Parathyroid adenoma (tissue), 2 donors: ENCODE data around the gene GDPD5.

Experiments
- H2AFZ ChIP-seq: fragments of 300-600 bp; sonication (generic); one replicate; pipeline ENCODE4 v1.7.0; 2017; ENCODE audit warnings: antibody characterized with exemption, mild to moderate bottlenecking
- H3K27ac ChIP-seq: fragments of 300-600 bp; sonication (generic); one replicate; pipeline ENCODE4 v1.7.0; 2017
- H3K27me3 ChIP-seq: fragments of 300-600 bp; sonication (generic); one replicate; pipeline ENCODE4 v1.7.0; 2017; ENCODE audit warnings: low read length; ENCODE audit not compliant: control insufficient read depth, insufficient read depth
- H3K36me3 ChIP-seq: fragments of 300-600 bp; sonication (generic); one replicate; pipeline ENCODE4 v1.7.0; 2017; ENCODE audit warnings: low read length; ENCODE audit not compliant: control insufficient read depth, insufficient read depth
- H3K4me1 ChIP-seq: fragments of 300-600 bp; sonication (generic); one replicate; pipeline ENCODE4 v1.7.0; 2017; ENCODE audit warnings: control low read depth
- H3K4me2 ChIP-seq: fragments of 300-600 bp; sonication (generic); one replicate; pipeline ENCODE4 v1.7.0; 2017; ENCODE audit warnings: low read length
- H3K4me3 ChIP-seq: fragments of 300-600 bp; sonication (generic); one replicate; pipeline ENCODE4 v1.7.0; 2017; ENCODE audit warnings: low read depth, low read length
- H3K79me2 ChIP-seq: fragments of 300-600 bp; sonication (generic); one replicate; pipeline ENCODE4 v1.7.0; 2017; ENCODE audit warnings: control low read depth
- H3K9ac ChIP-seq: fragments of 300-600 bp; sonication (generic); one replicate; pipeline ENCODE4 v1.7.0; 2017; ENCODE audit warnings: mild to moderate bottlenecking
- H3K9me3 ChIP-seq: fragments of 300-600 bp; sonication (generic); one replicate; pipeline ENCODE4 v1.7.0; 2017; ENCODE audit warnings: low read length; ENCODE audit not compliant: control insufficient read depth
- TF ChIP-seq, protein P1 (sequence below): fragments of 300-600 bp; sonication (generic); IDR thresholded peaks from one replicate; pipeline ENCODE4 v1.7.0; 2017; ENCODE audit warnings: antibody characterized with exemption, mild to moderate bottlenecking
- donor health status: primary hyperparathyroidism.

Gene GDPD5

DNA sequence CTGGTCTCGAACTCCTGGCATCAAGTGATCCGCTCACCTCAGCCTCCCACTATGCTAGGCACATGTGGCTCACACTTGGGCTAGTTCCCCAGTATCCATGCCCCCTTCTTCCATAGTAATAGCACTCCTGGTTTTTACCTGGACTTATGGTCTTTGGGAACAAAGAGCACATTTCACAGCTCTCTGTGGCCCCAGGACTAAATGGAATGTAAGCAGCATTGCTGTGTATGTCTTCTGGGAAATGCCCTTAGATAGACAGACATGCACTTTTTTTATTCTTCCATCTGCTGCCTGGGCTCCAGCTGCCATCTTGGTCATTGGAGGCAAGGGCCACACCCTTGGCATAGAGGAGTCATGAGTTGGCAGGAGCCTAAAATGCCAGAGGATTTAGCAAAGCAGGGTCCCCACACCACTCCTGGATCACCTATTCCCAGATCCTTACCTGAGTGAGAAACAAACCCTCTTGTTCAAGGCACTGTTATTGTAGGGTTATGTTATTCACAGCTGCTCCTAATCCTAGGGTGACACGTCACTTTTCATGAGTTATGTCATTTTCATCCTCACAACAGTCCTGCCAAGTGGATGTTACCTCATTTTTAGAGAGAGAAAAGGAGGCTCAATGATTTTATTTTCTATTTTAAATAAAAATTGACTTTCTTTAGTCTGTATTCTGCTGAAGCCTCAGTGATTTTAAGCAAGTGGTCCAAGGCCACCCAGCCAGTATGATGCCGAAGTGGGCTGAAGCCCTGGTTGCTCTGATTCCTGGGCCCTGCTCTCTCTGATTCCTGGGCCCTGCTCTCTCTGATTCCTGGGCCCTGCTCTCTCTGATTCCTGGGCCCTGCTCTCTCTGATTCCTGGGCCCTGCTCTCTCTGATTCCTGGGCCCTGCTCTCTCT lies 15.7 kb upstream of the GDPD5 start:
- TF ChIP-seq, protein P1, sequence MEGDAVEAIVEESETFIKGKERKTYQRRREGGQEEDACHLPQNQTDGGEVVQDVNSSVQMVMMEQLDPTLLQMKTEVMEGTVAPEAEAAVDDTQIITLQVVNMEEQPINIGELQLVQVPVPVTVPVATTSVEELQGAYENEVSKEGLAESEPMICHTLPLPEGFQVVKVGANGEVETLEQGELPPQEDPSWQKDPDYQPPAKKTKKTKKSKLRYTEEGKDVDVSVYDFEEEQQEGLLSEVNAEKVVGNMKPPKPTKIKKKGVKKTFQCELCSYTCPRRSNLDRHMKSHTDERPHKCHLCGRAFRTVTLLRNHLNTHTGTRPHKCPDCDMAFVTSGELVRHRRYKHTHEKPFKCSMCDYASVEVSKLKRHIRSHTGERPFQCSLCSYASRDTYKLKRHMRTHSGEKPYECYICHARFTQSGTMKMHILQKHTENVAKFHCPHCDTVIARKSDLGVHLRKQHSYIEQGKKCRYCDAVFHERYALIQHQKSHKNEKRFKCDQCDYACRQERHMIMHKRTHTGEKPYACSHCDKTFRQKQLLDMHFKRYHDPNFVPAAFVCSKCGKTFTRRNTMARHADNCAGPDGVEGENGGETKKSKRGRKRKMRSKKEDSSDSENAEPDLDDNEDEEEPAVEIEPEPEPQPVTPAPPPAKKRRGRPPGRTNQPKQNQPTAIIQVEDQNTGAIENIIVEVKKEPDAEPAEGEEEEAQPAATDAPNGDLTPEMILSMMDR: no peak
- H3K36me3 ChIP-seq: no peaks in the 10 kb centered on the region
- H3K4me1 ChIP-seq: no peaks in the 10 kb centered on the region
- H3K9ac ChIP-seq: no peak overlapping the region
- no peak overlapping the region for H2AFZ ChIP-seq
- H3K4me3 ChIP-seq: no peak overlapping the region
- no peak overlapping the region for H3K27ac ChIP-seq
- no peaks in the 10 kb centered on the region for H3K27me3 ChIP-seq
- no peaks in the 10 kb centered on the region for H3K79me2 ChIP-seq
- no peak overlapping the region for H3K4me2 ChIP-seq
- H3K9me3 ChIP-seq: no peaks in the 10 kb centered on the region

DNA sequence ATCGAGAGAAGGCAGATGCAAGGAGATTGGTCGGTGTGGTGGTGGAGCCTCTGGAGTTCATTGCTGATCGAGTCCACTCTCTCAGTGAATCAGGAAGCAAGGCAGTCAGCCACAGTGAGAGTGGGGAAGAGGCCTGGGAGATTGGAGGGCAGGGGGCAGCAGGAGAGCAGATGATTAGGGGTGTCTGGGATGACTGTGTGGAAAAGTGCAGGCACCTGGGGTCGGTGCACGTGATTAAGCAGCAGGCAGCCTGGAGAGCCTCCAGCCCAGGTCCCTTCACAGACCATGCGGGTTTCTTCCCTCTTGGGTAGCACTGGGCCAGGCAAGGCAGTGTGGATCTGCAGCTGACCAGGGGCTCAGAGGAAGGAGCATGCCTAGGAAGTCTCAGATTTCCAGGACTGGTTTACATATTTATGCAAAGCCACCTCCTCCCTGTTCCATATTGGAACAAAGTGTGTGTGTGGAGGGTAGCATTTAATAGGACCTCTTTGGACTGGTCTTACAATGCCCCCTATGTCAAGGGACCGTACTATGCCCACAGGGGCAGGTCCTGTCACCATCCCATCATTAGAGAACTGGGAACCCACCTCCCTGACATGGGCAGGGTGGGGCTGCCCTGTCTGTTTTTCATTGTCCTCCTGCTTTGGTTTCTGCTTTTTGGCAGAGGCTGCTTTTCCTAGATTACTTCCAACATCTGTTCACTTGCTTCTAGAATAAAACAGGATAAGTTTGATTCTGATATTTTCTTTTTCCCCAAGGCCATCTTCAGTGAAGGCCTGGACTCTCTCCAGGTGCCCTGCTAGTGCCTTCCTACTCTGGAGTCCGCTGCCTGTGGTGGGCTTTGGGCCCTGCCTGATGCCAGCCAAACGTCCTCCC lies 14.0 kb upstream of the GDPD5 start:
- no peaks in the 10 kb centered on the region for H3K27me3 ChIP-seq
- H3K4me2 ChIP-seq: no peak overlapping the region
- no peak overlapping the region for H3K9ac ChIP-seq
- H3K79me2 ChIP-seq: no peaks in the 10 kb centered on the region
- no peak overlapping the region for H3K4me3 ChIP-seq
- no peaks in the 10 kb centered on the region for H3K4me1 ChIP-seq
- no peaks in the 10 kb centered on the region for H3K36me3 ChIP-seq
- peak overlapping the region; percentile 35 for H2AFZ ChIP-seq
- no peak overlapping the region for H3K27ac ChIP-seq
- H3K9me3 ChIP-seq: no peaks in the 10 kb centered on the region
- TF ChIP-seq, protein P1: no peak

DNA sequence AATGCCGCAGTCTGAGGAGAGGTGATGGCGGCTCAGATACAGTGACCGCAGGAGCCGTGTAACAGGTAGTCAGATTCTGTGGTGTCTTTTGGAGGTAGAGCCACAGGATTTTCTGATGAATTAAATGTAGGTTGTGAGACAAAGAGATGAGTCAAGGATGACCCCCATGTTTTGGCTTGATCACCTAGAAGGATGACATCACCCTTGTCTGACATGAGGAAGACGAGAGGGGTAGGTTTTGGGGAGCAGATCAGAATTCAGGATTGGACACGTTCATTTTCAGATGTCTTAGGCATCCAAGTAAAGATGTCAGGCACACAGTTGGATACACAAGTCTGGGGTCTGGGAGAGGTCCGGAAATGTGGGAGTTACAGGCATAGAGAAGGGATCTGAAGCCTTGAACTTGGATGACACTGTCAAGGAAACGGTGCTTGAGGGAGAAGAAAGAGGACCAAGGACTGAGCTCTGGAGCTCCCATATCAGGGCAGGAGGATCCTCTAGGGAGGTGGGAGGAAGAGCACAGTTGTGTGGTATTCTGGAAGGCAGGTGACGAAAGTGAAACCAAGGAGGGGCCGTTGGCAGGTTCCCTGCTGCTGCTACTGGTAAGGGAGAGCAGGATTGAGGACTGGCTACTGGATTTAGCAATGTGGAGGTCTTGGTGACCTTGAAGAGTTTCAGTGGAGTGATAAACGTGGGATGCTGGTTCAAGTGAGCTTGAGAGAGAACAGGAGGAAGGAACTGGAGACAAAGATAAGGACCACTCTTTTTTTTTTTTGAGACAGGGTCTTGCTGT lies 12.6 kb upstream of the GDPD5 start:
- Histone ChIP-seq H3K4me2 (no peak overlapping the region), H3K27me3 (no peaks in the 10 kb centered on the region)

DNA sequence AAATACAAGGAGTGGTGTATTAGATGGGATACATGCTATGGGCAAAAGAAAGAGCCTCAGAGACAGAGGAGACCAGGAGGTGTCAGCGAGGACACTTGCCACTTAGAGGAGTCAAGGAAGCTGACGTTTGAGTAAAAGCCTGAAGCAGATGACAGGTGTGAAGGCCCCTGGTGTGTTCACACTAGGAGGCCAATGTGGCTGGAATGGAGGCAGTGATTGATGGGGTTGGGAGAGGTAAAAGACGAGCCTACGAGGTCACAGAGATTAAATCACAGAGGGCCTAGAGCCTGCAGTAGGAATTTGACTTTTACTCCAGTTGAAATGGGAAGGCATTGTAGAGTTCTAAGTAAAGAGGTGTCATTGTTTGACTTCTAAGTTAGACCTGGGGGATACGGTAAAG lies 12.0 kb upstream of the GDPD5 start:
- Histone ChIP-seq H3K27ac (no peak overlapping the region), H3K4me2 (no peak overlapping the region), H3K4me1 (no peaks in the 10 kb centered on the region), H2AFZ (no peak overlapping the region), H3K79me2 (no peaks in the 10 kb centered on the region), H3K9me3 (no peaks in the 10 kb centered on the region), H3K27me3 (no peaks in the 10 kb centered on the region), H3K4me3 (no peak overlapping the region), H3K36me3 (no peaks in the 10 kb centered on the region), H3K9ac (no peak overlapping the region)
- TF ChIP-seq, protein P1: no peak

More for the DNA sequence above, 12.6 kb upstream of the GDPD5 start:
- no peak overlapping the region for H2AFZ ChIP-seq
- no peak overlapping the region for H3K9ac ChIP-seq
- no peak overlapping the region for H3K27ac ChIP-seq
- H3K4me3 ChIP-seq: no peak overlapping the region
- H3K9me3 ChIP-seq: no peaks in the 10 kb centered on the region
- TF ChIP-seq, protein P1: no peak
- H3K36me3 ChIP-seq: no peaks in the 10 kb centered on the region
- no peaks in the 10 kb centered on the region for H3K4me1 ChIP-seq
- H3K79me2 ChIP-seq: no peaks in the 10 kb centered on the region
